GM12878 (cell line): ENCODE data around the gene PSMC3IP. TPM values are rescaled to one million over a fixed set of nuclear protein-coding genes. Genes with fewer than 3 reads are reported as not detected.

ENCODE experiments used
- ATAC-seq: fragments of 200-7000 bp; cut with Tn5 transposase; 3 replicates; pipeline ENCODE4 v1.9.1; 2020; ENCODE audit warnings: mild to moderate bottlenecking, moderate library complexity
- BruUV-seq: library from RNA; stranded (reverse); fragments of 400-500 nt; replicated peaks from 2 replicates; lab custom pipeline; 2021; lab: Mats Ljungman, UMichigan
- CTCF ChIA-PET: fragments of 300-600 bp; sonication (Branson Sonifier 250); formaldehyde crosslinking; extraction: SDS; loops from one replicate; lab custom pipeline; 2021; ENCODE audit warnings: inconsistent platforms; lab: Yijun Ruan, JAX
- POLR2A ChIA-PET: fragments of 350-600 bp; formaldehyde crosslinking; extraction: SDS; loops from one replicate; lab custom pipeline; 2021; ENCODE audit warnings: inconsistent platforms; lab: Charles Lee
- RAD21 ChIA-PET: fragments of 300-600 bp; sonication (Branson Sonifier 250); formaldehyde crosslinking; loops from one replicate; lab custom pipeline; 2023; ENCODE audit warnings: antibody characterized with exemption; ENCODE audit not compliant: unreplicated experiment; lab: Charles Lee
- SMC1A ChIA-PET: fragments of 300-600 bp; sonication (Branson Sonifier 250); formaldehyde crosslinking; loops from one replicate; lab custom pipeline; 2023; ENCODE audit not compliant: unreplicated experiment, uncharacterized antibody; lab: Charles Lee
- DNase-seq: peaks from one replicate; pipeline ENCODE4 v3.0.0-alpha.2; 2011; ENCODE audit warnings: low read depth, low spot score
- FAIRE-seq: peaks from 3 replicates; lab custom pipeline; 2011; peaks lifted over from hg19 to GRCh38; lab: Jason Lieb, UNC
- H2AFZ ChIP-seq: 2 replicates; pipeline ENCODE4 v1.6.0; 2011; ENCODE audit warnings: low read depth, low read length, control low read depth; ENCODE audit not compliant: control insufficient read depth
- H3K27ac ChIP-seq: 2 replicates; pipeline ENCODE4 v1.5.1; 2011; ENCODE audit warnings: control low read depth; ENCODE audit not compliant: control insufficient read depth, insufficient read depth
- H3K27me3 ChIP-seq, 2 experiments: replicated peaks in 1 of 2; 2 replicates each; pipeline versions ENCODE4 v1.6.0 to v1.6.1; 2011; ENCODE audit warnings: low read length in 1 of 2; ENCODE audit not compliant: control insufficient read depth in 2 of 2, insufficient read depth in 2 of 2
- H3K36me3 ChIP-seq, 2 experiments: 2 replicates each; pipeline ENCODE4 v1.5.1; 2011; ENCODE audit warnings: low read length in 1 of 2; ENCODE audit not compliant: control insufficient read depth in 2 of 2, insufficient read depth in 2 of 2
- H3K4me1 ChIP-seq: 2 replicates; pipeline ENCODE4 v1.6.1; 2011; ENCODE audit warnings: mild to moderate bottlenecking, low read length, moderate library complexity, mixed read lengths; ENCODE audit not compliant: control insufficient read depth, insufficient read depth
- H3K4me2 ChIP-seq: 2 replicates; pipeline ENCODE4 v1.6.0; 2011; ENCODE audit warnings: control low read depth; ENCODE audit not compliant: control insufficient read depth, insufficient read depth
- H3K4me3 ChIP-seq: fragments of 200-600 bp; sonication (generic); 2 replicates; pipeline ENCODE4 v1.5.1; 2016
- H3K79me2 ChIP-seq: 2 replicates; pipeline ENCODE4 v1.6.0; 2011; ENCODE audit warnings: low read length; ENCODE audit not compliant: control insufficient read depth, insufficient read depth
- H3K9ac ChIP-seq: 2 replicates; pipeline ENCODE4 v1.8.0; 2011; ENCODE audit warnings: low read length, control low read depth, mixed read lengths; ENCODE audit not compliant: control insufficient read depth, insufficient read depth
- H3K9me3 ChIP-seq: replicated peaks from 3 replicates; pipeline ENCODE4 v1.5.1; 2011; ENCODE audit warnings: mild to moderate bottlenecking, low read length; ENCODE audit not compliant: control insufficient read depth, insufficient read depth
- H4K20me1 ChIP-seq: 2 replicates; pipeline ENCODE4 v1.6.0; 2011; ENCODE audit not compliant: control insufficient read depth, insufficient read depth
- BCL3 ChIP-seq: IDR thresholded peaks from 2 replicates; pipeline ENCODE4 v1.6.1; 2011; ENCODE audit warnings: borderline replicate concordance, low read depth, mild to moderate bottlenecking, moderate library complexity, low read length; ENCODE audit not compliant: insufficient read depth, poor library complexity, severe bottlenecking
- BMI1 ChIP-seq: fragments of 450-650 bp; IDR thresholded peaks from 2 replicates; pipeline ENCODE4 v1.6.1; 2016; ENCODE audit warnings: mild to moderate bottlenecking, moderate library complexity, borderline replicate concordance
- DPF2 ChIP-seq: fragments of 450-650 bp; IDR thresholded peaks from 2 replicates; pipeline ENCODE4 v1.6.1; 2017; ENCODE audit warnings: mild to moderate bottlenecking
- EP300 ChIP-seq, 2 experiments: fragments of 150-350 bp in 1 of 2; IDR thresholded peaks; 2 replicates each; pipeline ENCODE4 v1.6.1; 2011 to 2012; ENCODE audit warnings: low read depth in 2 of 2, low read length in 2 of 2, borderline replicate concordance in 1 of 2, improper control_type of control experiment in 1 of 2, inconsistent platforms in 1 of 2; ENCODE audit not compliant: control insufficient read depth in 1 of 2
- KDM1A ChIP-seq: fragments of 200-600 bp; sonication (generic); IDR thresholded peaks from 2 replicates; pipeline ENCODE4 v1.6.1; 2016; ENCODE audit warnings: borderline replicate concordance
- MXI1 ChIP-seq: fragments of 150-350 bp; IDR thresholded peaks from 2 replicates; pipeline ENCODE4 v1.6.1; 2011; ENCODE audit warnings: low read depth, mild to moderate bottlenecking, inconsistent platforms, low read length, improper control_type of control experiment
- NRF1 ChIP-seq: conservative IDR thresholded peaks from 2 replicates; pipeline ENCODE4 v1.6.1; 2011; ENCODE audit warnings: mild to moderate bottlenecking, low read depth, low read length, improper control_type of control experiment
- RB1 ChIP-seq: fragments of 450-650 bp; formaldehyde crosslinking; IDR thresholded peaks from 2 replicates; pipeline ENCODE4 v1.6.1; 2017; ENCODE audit warnings: mild to moderate bottlenecking, borderline replicate concordance
- RFX5 ChIP-seq: IDR thresholded peaks from 2 replicates; pipeline ENCODE4 v1.6.1; 2011; ENCODE audit warnings: low read depth, low read length, improper control_type of control experiment
- SKIL ChIP-seq: fragments of 450-650 bp; IDR thresholded peaks from 2 replicates; pipeline ENCODE4 v1.6.1; 2017; ENCODE audit warnings: mild to moderate bottlenecking, low read depth, inconsistent platforms; ENCODE audit not compliant: poor library complexity, severe bottlenecking
- SREBF2 ChIP-seq: IDR thresholded peaks from 2 replicates; pipeline ENCODE4 v1.6.1; 2012; ENCODE audit warnings: mild to moderate bottlenecking, low read length
- SRF ChIP-seq, 2 experiments: IDR thresholded peaks; 2 replicates each; pipeline ENCODE4 v1.6.1; 2011; ENCODE audit warnings: low read depth in 2 of 2, low read length in 2 of 2, mild to moderate bottlenecking in 1 of 2, moderate library complexity in 1 of 2
- TAF1 ChIP-seq: IDR thresholded peaks from 2 replicates; pipeline ENCODE4 v1.6.1; 2011; ENCODE audit warnings: mild to moderate bottlenecking, low read depth, low read length, borderline replicate concordance
- TBL1XR1 ChIP-seq: IDR thresholded peaks from 2 replicates; pipeline ENCODE4 v1.6.1; 2012; ENCODE audit warnings: low read depth, low read length, improper control_type of control experiment
- TCF12 ChIP-seq: IDR thresholded peaks from 2 replicates; pipeline ENCODE4 v1.6.1; 2011; ENCODE audit warnings: low read depth, mild to moderate bottlenecking, low read length
- TCF7 ChIP-seq: IDR thresholded peaks from 2 replicates; pipeline ENCODE4 v1.6.1; 2014; ENCODE audit warnings: antibody characterized with exemption, borderline replicate concordance
- WGBS: methylation state at CpG from one replicate; pipeline ENCODE4 v1.1.6; 2016; ENCODE audit warnings: low lambda C conversion rate; ENCODE audit not compliant: insufficient replicate concordance, insufficient coverage; ENCODE audit errors: missing lambda C conversion rate; 5-methylcytosine and 5-hydroxymethylcytosine counted together
- in situ Hi-C: fragments of 300-500 bp; cut with MboI; formaldehyde crosslinking; loops from 9 replicates; pipeline ENCODE4 v1.14.3; 2018; ENCODE audit warnings: mixed read lengths
- intact Hi-C: fragments of 100-400 bp; cut with micrococcal nuclease; formaldehyde crosslinking; loops from one replicate; pipeline ENCODE4 v1.14.2; 2022; ENCODE audit not compliant: unreplicated experiment
- polyA plus RNA-seq, 11 experiments: library from polyadenylated mRNA; depleted of rRNA in 4 of 11; unstranded in 6 of 11; stranded (reverse) in 5 of 11; fragments of >200 nt; fragmentation: Nextera tagmentation in 4 of 11; fragmentation: Illumina TruSeq in 1 of 11; extraction: Ambion mirVana in 4 of 11; extraction: Trizol in 1 of 11; gene quantifications; 1 replicate in 1 of 11; 2 replicates in 10 of 11; pipeline versions ENCODE4 v1.2.1 to v1.2.3, GENCODE V29; 2011 to 2016; ENCODE audit warnings: inconsistent platforms in 2 of 11, missing spikeins in 2 of 11, low read depth in 1 of 11
- total RNA-seq, 4 experiments: library from RNA; depleted of rRNA in 3 of 4; stranded (reverse); fragments of >200 nt in 3 of 4; fragmentation: Illumina TruSeq in 1 of 4; extraction: Trizol in 1 of 4; gene quantifications; 2 replicates each; pipeline versions ENCODE4 v1.2.1 to v1.2.3, GENCODE V29; 2013 to 2021

PSMC3IP gene
- total and polyA plus RNA-seq, 10 of the 15 experiments (the other 5 are each of a cell fraction or from before 2014, with no cell fraction given): 6.8 to 34.5 (median 17.7) TPM

GRCh38 chr17:42537156-42537805, 40.2 kb downstream of the PSMC3IP start (continued):
- no peak for TF ChIP-seq EP300 (IDR thresholded peaks at IDR 0.05; ENCODE audit: borderline replicate concordance in 1 of 2, control insufficient read depth in 1 of 2, low read depth in 2 of 2, low read length in 2 of 2)
- TF ChIP-seq NRF1: no peak
- TF ChIP-seq TCF7: no peak
- TF ChIP-seq SREBF2: no peak

- H2AFZ ChIP-seq: peak overlapping the region; percentile 34
- H3K27ac ChIP-seq: peak overlapping the region; percentile 75
- no peaks in the 10 kb centered on the region for H3K9me3 ChIP-seq
- ChIA-PET RAD21 (interaction anchor here (0.9 to 3.4 kb wide), 7 partner anchors 9 to 227 kb away, joined by 3 to 17 read pairs (median 6); partner anchors contain the start of genes PLEKHH3 and PSMC3IP), SMC1A (interaction anchor here (0.8 to 2.0 kb wide), 8 partner anchors 9 to 237 kb away, joined by 3 to 11 read pairs (median 4); partner anchors contain the start of genes MLX and VPS25), CTCF (interaction anchor here (0.5 to 3.1 kb wide), 18 partner anchors 9 to 401 kb away, joined by 3 to 21 read pairs (median 4); partner anchors contain the start of genes HSD17B1 and STAT3), POLR2A (interaction anchor here (0.5 to 2.1 kb wide), 12 partner anchors 12 to 343 kb away, joined by 3 to 13 read pairs (median 3); partner anchors contain the start of genes GHDC and PLEKHH3)
- H3K4me1 ChIP-seq: peaks cover 19% of the 10 kb centered on the region
- in situ Hi-C loops (no loop called here), intact Hi-C loops (loop anchor here (1.0 kb wide), 1 partner anchor 41 kb away; the partner anchor contains the start of gene PSMC3IP)
- peaks cover 0 to 5% of the 10 kb centered on the region in 2 experiments; a peak in 2 of 4 replicates for H3K36me3 ChIP-seq
- ATAC-seq (peak; percentile 85), DNase-seq (no peak), FAIRE-seq (no peak)
- H3K79me2 ChIP-seq: peaks cover 13% of the 10 kb centered on the region
- H4K20me1 ChIP-seq: no peaks in the 10 kb centered on the region
- under 1% methylated on average over 37 of the region's 65 CpGs for WGBS
- peak overlapping the region; percentile 81 for H3K9ac ChIP-seq
- H3K27me3 ChIP-seq: no peaks in the 10 kb centered on the region
- peak overlapping the region; percentile 77 for H3K4me3 ChIP-seq
- no TSS peak for BruUV-seq
- peak overlapping the region; percentile 98 for H3K4me2 ChIP-seq
- peak; percentile 44; the same call in 1 of the 2 replicates for TF ChIP-seq TCF12
- TF ChIP-seq TBL1XR1: no peak
- TF ChIP-seq SKIL: no peak
- no peak for TF ChIP-seq BCL3
- 0 out of 2 replicates have a peak, but pooled peaks have one; percentile 29 for TF ChIP-seq RB1
- no peak for TF ChIP-seq TAF1
- TF ChIP-seq MXI1: peak; percentile 97
- no peak for TF ChIP-seq SRF (IDR thresholded peaks at IDR 0.05; ENCODE audit: low read depth in 2 of 2, low read length in 2 of 2)
- no peak for TF ChIP-seq KDM1A
- TF ChIP-seq RFX5: no peak
- peak; percentile 87; the same call in 1 of the 2 replicates for TF ChIP-seq DPF2
- TF ChIP-seq BMI1: no peak
Measured at GRCh38 chr17:42536372-42537155, 41.0 kb downstream of the PSMC3IP start.
